H9 (cell line): ENCODE measurements around the gene IRF7. TPM values are rescaled to one million over a fixed set of nuclear protein-coding genes. Genes with fewer than 3 reads are reported as not detected.

Source experiments
- DNase-seq: peaks from one replicate; pipeline ENCODE4 v3.0.0-alpha.2; 2017
- H2AFZ ChIP-seq: one replicate; pipeline ENCODE4 v1.6.1; 2013; ENCODE audit warnings: mild to moderate bottlenecking, low read length, control low read depth, moderate library complexity
- H2AK5ac ChIP-seq: 2 replicates; pipeline ENCODE4 v1.6.1; 2013; ENCODE audit warnings: low read length, control low read depth, mixed read lengths; ENCODE audit not compliant: insufficient read length
- H2BK120ac ChIP-seq: one replicate; pipeline ENCODE4 v1.6.1; 2013; ENCODE audit warnings: low read depth, mild to moderate bottlenecking, low read length, control low read depth, inconsistent platforms; ENCODE audit not compliant: poor library complexity, severe bottlenecking
- H2BK12ac ChIP-seq: 2 replicates; pipeline ENCODE4 v1.6.1; 2013; ENCODE audit warnings: low read length, control low read depth, mixed read lengths, low read depth; ENCODE audit not compliant: insufficient read length
- H2BK15ac ChIP-seq: 2 replicates; pipeline ENCODE4 v1.6.1; 2013; ENCODE audit warnings: low read depth, low read length, control low read depth
- H2BK20ac ChIP-seq: one replicate; pipeline ENCODE4 v1.6.1; 2013; ENCODE audit warnings: low read depth, mild to moderate bottlenecking, low read length, control low read depth, inconsistent platforms; ENCODE audit not compliant: poor library complexity, severe bottlenecking
- H2BK5ac ChIP-seq: 2 replicates; pipeline ENCODE4 v1.6.1; 2013; ENCODE audit warnings: low read length, control low read depth, mixed read lengths; ENCODE audit not compliant: insufficient read length
- H3K14ac ChIP-seq: 2 replicates; pipeline ENCODE4 v1.6.1; 2013; ENCODE audit warnings: low read length, control low read depth; ENCODE audit not compliant: insufficient read depth
- H3K18ac ChIP-seq: 2 replicates; pipeline ENCODE4 v1.6.1; 2013; ENCODE audit warnings: low read depth, mild to moderate bottlenecking, mixed read lengths, low read length, control low read depth; ENCODE audit not compliant: insufficient read length
- H3K23ac ChIP-seq: 2 replicates; pipeline ENCODE4 v1.6.1; 2013; ENCODE audit warnings: low read length, control low read depth, mixed read lengths, low read depth; ENCODE audit not compliant: insufficient read length
- H3K23me2 ChIP-seq: 2 replicates; pipeline ENCODE4 v1.6.1; 2013; ENCODE audit warnings: low read depth, mild to moderate bottlenecking, mixed read lengths, low read length, control low read depth; ENCODE audit not compliant: insufficient read length, poor library complexity, severe bottlenecking
- H3K27ac ChIP-seq: 2 replicates; pipeline ENCODE4 v1.5.1; 2013; ENCODE audit warnings: low read length, control low read depth, mixed read lengths, low read depth; ENCODE audit not compliant: insufficient read length
- H3K27me3 ChIP-seq: 2 replicates; pipeline ENCODE4 v1.6.1; 2013; ENCODE audit warnings: low read length, control low read depth, inconsistent platforms; ENCODE audit not compliant: insufficient read depth
- H3K4ac ChIP-seq: 2 replicates; pipeline ENCODE4 v1.6.1; 2013; ENCODE audit warnings: low read depth, mild to moderate bottlenecking, control low read depth, inconsistent platforms, low read length, moderate library complexity
- H3K4me1 ChIP-seq: 2 replicates; pipeline ENCODE4 v1.6.1; 2013; ENCODE audit warnings: low read length, control low read depth, inconsistent platforms; ENCODE audit not compliant: insufficient read depth
- H3K4me2 ChIP-seq: 2 replicates; pipeline ENCODE4 v1.6.1; 2013; ENCODE audit warnings: low read length, control low read depth, mixed read lengths; ENCODE audit not compliant: insufficient read length, insufficient read depth
- H3K56ac ChIP-seq: 2 replicates; pipeline ENCODE4 v1.6.1; 2013; ENCODE audit warnings: low read depth, mild to moderate bottlenecking, mixed read lengths, low read length, control low read depth; ENCODE audit not compliant: insufficient read length
- H3K79me1 ChIP-seq: 2 replicates; pipeline ENCODE4 v1.6.1; 2013; ENCODE audit warnings: low read depth, mild to moderate bottlenecking, moderate library complexity, low read length, control low read depth, inconsistent platforms; ENCODE audit not compliant: insufficient read depth, poor library complexity, severe bottlenecking
- H3K79me2 ChIP-seq: 2 replicates; pipeline ENCODE4 v1.6.1; 2013; ENCODE audit warnings: low read length, control low read depth, inconsistent platforms; ENCODE audit not compliant: insufficient read depth
- H3K9ac ChIP-seq: 2 replicates; pipeline ENCODE4 v1.6.1; 2013; ENCODE audit warnings: low read length, control low read depth, mixed read lengths; ENCODE audit not compliant: insufficient read length; ENCODE audit errors: extremely low read depth
- H3K9me3 ChIP-seq: one replicate; pipeline ENCODE4 v1.6.1; 2013; ENCODE audit warnings: low read depth, low read length, inconsistent platforms; ENCODE audit not compliant: control insufficient read depth
- H3T11ph ChIP-seq: one replicate; pipeline ENCODE4 v1.6.1; 2013; ENCODE audit warnings: mild to moderate bottlenecking, low read length, control low read depth, inconsistent platforms
- H4K20me1 ChIP-seq: one replicate; pipeline ENCODE4 v1.6.1; 2013; ENCODE audit not compliant: control insufficient read depth, insufficient read length, insufficient read depth
- H4K5ac ChIP-seq: 2 replicates; pipeline ENCODE4 v1.6.1; 2013; ENCODE audit warnings: low read depth, mild to moderate bottlenecking, mixed read lengths, low read length, control low read depth; ENCODE audit not compliant: insufficient read length
- H4K8ac ChIP-seq: replicated peaks from 2 replicates; pipeline ENCODE4 v1.6.1; 2013; ENCODE audit warnings: low read length, control low read depth, mixed read lengths, low read depth; ENCODE audit not compliant: insufficient read length
- H4K91ac ChIP-seq: 2 replicates; pipeline ENCODE4 v1.6.1; 2013; ENCODE audit warnings: low read depth, mild to moderate bottlenecking, moderate library complexity, mixed read lengths, low read length, control low read depth; ENCODE audit not compliant: insufficient read length
- H3K27ac Mint-ChIP-seq, 3 experiments: 2 replicates in 2 of 3; 3 replicates in 1 of 3; pipeline ENCODE4 v1.8.0; 2020 to 2021; ENCODE audit warnings: mixed read lengths in 3 of 3, mild to moderate bottlenecking in 1 of 3, moderate library complexity in 1 of 3
- H3K27me3 Mint-ChIP-seq: 2 replicates; pipeline ENCODE4 v1.8.0; 2021; ENCODE audit warnings: low read depth, mild to moderate bottlenecking, moderate library complexity, mixed read lengths
- H3K36me3 Mint-ChIP-seq, 3 experiments: 2 replicates in 2 of 3; 3 replicates in 1 of 3; pipeline ENCODE4 v1.8.0; 2020 to 2021; ENCODE audit warnings: low read depth in 3 of 3, mixed read lengths in 3 of 3; ENCODE audit not compliant: insufficient read depth in 1 of 3
- H3K4me1 Mint-ChIP-seq, 2 experiments: 2 replicates each; pipeline ENCODE4 v1.8.0; 2020; ENCODE audit warnings: mixed read lengths in 2 of 2
- H3K4me3 Mint-ChIP-seq, 2 experiments: 2 replicates in 1 of 2; 3 replicates in 1 of 2; pipeline ENCODE4 v1.8.0; 2020 to 2021; ENCODE audit warnings: mild to moderate bottlenecking in 2 of 2, mixed read lengths in 2 of 2, moderate library complexity in 1 of 2
- H3K9me3 Mint-ChIP-seq, 2 experiments: 2 replicates in 1 of 2; 3 replicates in 1 of 2; pipeline ENCODE4 v1.8.0; 2020; ENCODE audit warnings: mild to moderate bottlenecking in 2 of 2, mixed read lengths in 2 of 2, moderate library complexity in 1 of 2
- WGBS: extraction: QIAGEN DNeasy Blood & Tissue Kit; methylation state at CpG from one replicate; pipeline ENCODE4 v1.1.7; 2013; ENCODE audit warnings: missing lambda C conversion rate, low lambda C conversion rate, mixed read lengths; ENCODE audit not compliant: insufficient read length; ENCODE audit errors: extremely low coverage; 5-methylcytosine and 5-hydroxymethylcytosine counted together
- total RNA-seq: library from RNA; stranded (reverse); gene quantifications from 2 replicates; pipeline ENCODE4 v1.2.1, GENCODE V29; 2021
- TF ChIP-seq, protein P1 (sequence below): fragments of 200-600 bp; sonication (generic); conservative IDR thresholded peaks from 3 replicates; pipeline ENCODE4 v1.8.0; 2021; ENCODE audit warnings: antibody characterized with exemption, mild to moderate bottlenecking

IRF7 gene
- total RNA-seq, 1 experiment from 2014 or later: 9.8 TPM

DNA sequence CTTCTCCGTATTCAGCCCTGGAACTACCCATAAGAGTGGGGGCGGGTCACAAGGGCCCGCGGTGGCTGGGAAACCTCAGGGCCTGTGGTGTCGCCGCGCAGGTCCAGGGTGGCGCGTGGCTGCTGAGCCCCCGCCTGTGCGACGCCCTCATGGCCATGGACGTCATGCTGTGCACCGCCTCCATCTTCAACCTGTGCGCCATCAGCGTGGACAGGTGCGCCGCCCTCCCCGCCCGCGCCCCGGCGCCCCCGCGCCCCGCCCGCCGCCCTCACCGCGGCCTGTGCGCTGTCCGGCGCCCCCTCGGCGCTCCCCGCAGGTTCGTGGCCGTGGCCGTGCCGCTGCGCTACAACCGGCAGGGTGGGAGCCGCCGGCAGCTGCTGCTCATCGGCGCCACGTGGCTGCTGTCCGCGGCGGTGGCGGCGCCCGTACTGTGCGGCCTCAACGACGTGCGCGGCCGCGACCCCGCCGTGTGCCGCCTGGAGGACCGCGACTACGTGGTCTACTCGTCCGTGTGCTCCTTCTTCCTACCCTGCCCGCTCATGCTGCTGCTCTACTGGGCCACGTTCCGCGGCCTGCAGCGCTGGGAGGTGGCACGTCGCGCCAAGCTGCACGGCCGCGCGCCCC, 23.7 kb upstream of the IRF7 start:
- no peak overlapping the region for H3K56ac ChIP-seq
- H3K4me2 ChIP-seq: peak overlapping the region; percentile 33
- no peak overlapping the region for H2BK20ac ChIP-seq
- H4K20me1 ChIP-seq: no peaks in the 10 kb centered on the region
- no peak overlapping the region for H3T11ph ChIP-seq
- no peak for DNase-seq
- peaks cover 33% of the 10 kb centered on the region for H3K27me3 ChIP-seq
- H3K9me3 ChIP-seq: no peaks in the 10 kb centered on the region
- H3K23me2 ChIP-seq: peaks cover 19% of the 10 kb centered on the region
- no peaks in the 10 kb centered on the region for H3K79me1 ChIP-seq
- TF ChIP-seq, protein P1, sequence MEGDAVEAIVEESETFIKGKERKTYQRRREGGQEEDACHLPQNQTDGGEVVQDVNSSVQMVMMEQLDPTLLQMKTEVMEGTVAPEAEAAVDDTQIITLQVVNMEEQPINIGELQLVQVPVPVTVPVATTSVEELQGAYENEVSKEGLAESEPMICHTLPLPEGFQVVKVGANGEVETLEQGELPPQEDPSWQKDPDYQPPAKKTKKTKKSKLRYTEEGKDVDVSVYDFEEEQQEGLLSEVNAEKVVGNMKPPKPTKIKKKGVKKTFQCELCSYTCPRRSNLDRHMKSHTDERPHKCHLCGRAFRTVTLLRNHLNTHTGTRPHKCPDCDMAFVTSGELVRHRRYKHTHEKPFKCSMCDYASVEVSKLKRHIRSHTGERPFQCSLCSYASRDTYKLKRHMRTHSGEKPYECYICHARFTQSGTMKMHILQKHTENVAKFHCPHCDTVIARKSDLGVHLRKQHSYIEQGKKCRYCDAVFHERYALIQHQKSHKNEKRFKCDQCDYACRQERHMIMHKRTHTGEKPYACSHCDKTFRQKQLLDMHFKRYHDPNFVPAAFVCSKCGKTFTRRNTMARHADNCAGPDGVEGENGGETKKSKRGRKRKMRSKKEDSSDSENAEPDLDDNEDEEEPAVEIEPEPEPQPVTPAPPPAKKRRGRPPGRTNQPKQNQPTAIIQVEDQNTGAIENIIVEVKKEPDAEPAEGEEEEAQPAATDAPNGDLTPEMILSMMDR: no peak
- H3K4me1 Mint-ChIP-seq: peaks cover 18 to 28% of the 10 kb centered on the region in 2 experiments
- no peaks in the 10 kb centered on the region; the same call in 1 of the 2 replicates for H3K4me1 ChIP-seq
- H3K23ac ChIP-seq: no peak overlapping the region
- H3K9ac ChIP-seq: no peak overlapping the region
- H4K91ac ChIP-seq: no peak overlapping the region
- H3K4ac ChIP-seq: no peak overlapping the region
- no peak overlapping the region for H4K8ac ChIP-seq
- H2AFZ ChIP-seq: no peak overlapping the region
- H3K9me3 Mint-ChIP-seq: no peaks in the 10 kb centered on the region; a peak in 2 of 5 replicates
- no peak overlapping the region for H2BK15ac ChIP-seq
- no peak overlapping the region for H2BK12ac ChIP-seq
- peak overlapping the region; percentile 40 for H3K14ac ChIP-seq
- H4K5ac ChIP-seq: no peak overlapping the region
- no peak overlapping the region for H3K27ac ChIP-seq
- H2BK5ac ChIP-seq: no peak overlapping the region
- no peak overlapping the region for H2BK120ac ChIP-seq
- peaks cover 50% of the 10 kb centered on the region for H3K27me3 Mint-ChIP-seq
- H3K36me3 Mint-ChIP-seq: peaks cover 2 to 22% (median 5%) of the 10 kb centered on the region in 3 experiments; a peak in 4 of 7 replicates
- H3K79me2 ChIP-seq: no peaks in the 10 kb centered on the region
- no CpG with 5 or more reads among the region's 80 CpGs for WGBS
- peak overlapping the region in 1 of 3 experiments; percentile 93; a peak in 2 of 7 replicates for H3K27ac Mint-ChIP-seq
- H3K4me3 Mint-ChIP-seq: peak overlapping the region; percentile 55 to 75; a peak in 3 of 5 replicates
- peak overlapping the region; percentile 62 for H3K18ac ChIP-seq
- no peak overlapping the region for H2AK5ac ChIP-seq
